Measurements from ENCODE around the gene DCST2. TPM values are rescaled to one million over a fixed set of nuclear protein-coding genes. Genes with fewer than 3 reads are reported as not detected.

The DCST2 gene
- total and polyA plus RNA-seq, 2 donors from 2014 or later = 0.43 to 1.4 TPM

DNA sequence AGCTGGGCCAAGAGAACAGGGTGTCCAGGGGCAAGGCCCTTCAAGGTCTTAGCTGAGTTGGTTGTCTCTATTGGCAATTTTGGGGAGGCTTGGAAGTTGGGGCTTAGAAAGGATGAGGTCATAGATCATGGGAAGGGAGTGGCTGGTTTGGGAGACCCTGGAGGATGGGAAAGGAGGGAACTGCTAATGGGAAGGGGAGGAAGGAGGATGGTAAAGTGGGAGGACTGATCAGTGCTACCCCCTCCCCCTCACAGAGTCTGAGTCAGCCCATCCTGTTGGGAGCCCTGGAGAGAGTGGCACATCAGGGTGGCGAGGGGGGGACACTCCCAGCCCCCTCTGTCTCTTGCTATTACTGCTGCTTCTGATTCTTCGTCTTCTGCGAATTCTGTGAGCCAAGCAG is 35.0 kb upstream of the DCST2 start:
- Histone ChIP-seq H3K36me3 (ENCODE audit: control insufficient read depth in 2 of 3, insufficient read depth in 3 of 3, low read length in 3 of 3) (no peaks in the 10 kb centered on the region), H3K27ac (ENCODE audit: low read depth in 2 of 2, low read length in 2 of 2) (no peak overlapping the region), H3K9me3 (ENCODE audit: control insufficient read depth in 2 of 3, insufficient read depth in 1 of 3, low read length in 3 of 3) (no peaks in the 10 kb centered on the region), H3K4me1 (ENCODE audit: control insufficient read depth in 2 of 3, insufficient read depth in 2 of 3, low read depth in 1 of 3, low read length in 3 of 3) (peaks cover 0 to 8% (median 0%) of the 10 kb centered on the region in 3 donors), H3K9ac (ENCODE audit: low read length in 3 of 3) (no peak overlapping the region), H3K27me3 (ENCODE audit: control insufficient read depth, insufficient read depth, low read length) (peaks cover 5% of the 10 kb centered on the region), H3K4me3 (ENCODE audit: low read length in 3 of 3) (no peak overlapping the region)
- intact Hi-C loops (cut with DNase I) = no loop called here
- TF ChIP-seq CTCF (IDR thresholded peaks at IDR 0.05; ENCODE audit: borderline replicate concordance, extremely low read depth, insufficient read depth) = no peak
- no peak for FAIRE-seq
- DNase-seq = no peak

DNA sequence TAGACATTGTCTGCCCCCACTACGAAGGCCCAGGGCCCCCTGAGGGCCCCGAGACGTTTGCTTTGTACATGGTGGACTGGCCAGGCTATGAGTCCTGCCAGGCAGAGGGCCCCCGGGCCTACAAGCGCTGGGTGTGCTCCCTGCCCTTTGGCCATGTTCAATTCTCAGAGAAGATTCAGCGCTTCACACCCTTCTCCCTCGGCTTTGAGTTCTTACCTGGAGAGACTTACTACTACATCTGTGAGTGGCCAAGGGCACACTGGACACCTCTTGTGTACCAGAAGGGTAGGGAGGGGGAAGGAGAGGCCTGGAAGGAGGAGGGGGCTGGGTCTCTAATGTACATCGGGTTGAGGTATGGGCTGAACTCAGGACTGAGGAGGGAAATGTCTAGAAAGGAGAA is 33.2 kb upstream of the DCST2 start:
- no peak overlapping the region for H3K27ac ChIP-seq (ENCODE audit: low read depth in 2 of 2, low read length in 2 of 2)
- peaks cover 0 to 20% (median 4%) of the 10 kb centered on the region in 3 donors for H3K4me1 ChIP-seq (ENCODE audit: control insufficient read depth in 2 of 3, insufficient read depth in 2 of 3, low read depth in 1 of 3, low read length in 3 of 3)
- no peak overlapping the region for H3K9ac ChIP-seq (ENCODE audit: low read length in 3 of 3)
- H3K9me3 ChIP-seq (ENCODE audit: control insufficient read depth in 2 of 3, insufficient read depth in 1 of 3, low read length in 3 of 3) = no peaks in the 10 kb centered on the region
- FAIRE-seq (no peak), DNase-seq (no peak)
- no peak for TF ChIP-seq CTCF (IDR thresholded peaks at IDR 0.05; ENCODE audit: borderline replicate concordance, extremely low read depth, insufficient read depth)
- H3K4me3 ChIP-seq (ENCODE audit: low read length in 3 of 3) = no peak overlapping the region
- intact Hi-C loops (cut with DNase I) = no loop called here
- no peaks in the 10 kb centered on the region for H3K36me3 ChIP-seq (ENCODE audit: control insufficient read depth in 2 of 3, insufficient read depth in 3 of 3, low read length in 3 of 3)
- H3K27me3 ChIP-seq (ENCODE audit: control insufficient read depth, insufficient read depth, low read length) = peaks cover under 1% of the 10 kb centered on the region

- Histone ChIP-seq H3K4me3 (ENCODE audit: low read length in 3 of 3) (no peak overlapping the region), H3K27me3 (ENCODE audit: control insufficient read depth, insufficient read depth, low read length) (no peaks in the 10 kb centered on the region), H3K27ac (ENCODE audit: low read depth in 2 of 2, low read length in 2 of 2) (no peak overlapping the region), H3K36me3 (ENCODE audit: control insufficient read depth in 2 of 3, insufficient read depth in 3 of 3, low read length in 3 of 3) (no peaks in the 10 kb centered on the region), H3K4me1 (ENCODE audit: control insufficient read depth in 2 of 3, insufficient read depth in 2 of 3, low read depth in 1 of 3, low read length in 3 of 3) (peaks cover 0 to 17% (median 4%) of the 10 kb centered on the region in 3 donors), H3K9me3 (ENCODE audit: control insufficient read depth in 2 of 3, insufficient read depth in 1 of 3, low read length in 3 of 3) (no peaks in the 10 kb centered on the region), H3K9ac (ENCODE audit: low read length in 3 of 3) (no peak overlapping the region)
- no peak for TF ChIP-seq CTCF (IDR thresholded peaks at IDR 0.05; ENCODE audit: borderline replicate concordance, extremely low read depth, insufficient read depth)
- intact Hi-C loops (cut with DNase I) = no loop called here
- FAIRE-seq (no peak), DNase-seq (peak in 2 of 5 donors; percentile 32 to 42)
Observed at GRCh38 chr1:155064832-155065429, 31.4 kb upstream of the DCST2 start.
